LNCaP clone FGC (cell line): Measurements from ENCODE around the gene EEF1AKMT3.
A peak's percentile ranks its signal among the peaks of the same experiment; 100 is the strongest.

Experiments
- DNase-seq: peaks from one replicate; pipeline ENCODE4 v3.0.0-alpha.2; 2011; ENCODE audit warnings: low read depth
- H3K4me3 ChIP-seq: 2 replicates; pipeline ENCODE4 v1.5.1; 2011; ENCODE audit warnings: mild to moderate bottlenecking, low read depth, low read length, control low read depth
- TF ChIP-seq, protein P1 (sequence below): IDR thresholded peaks from 2 replicates; pipeline ENCODE4 v1.5.1; 2012; ENCODE audit warnings: mild to moderate bottlenecking; ENCODE audit not compliant: control insufficient read depth, insufficient read depth; ENCODE audit errors: extremely low read depth

EEF1AKMT3 gene

DNA sequence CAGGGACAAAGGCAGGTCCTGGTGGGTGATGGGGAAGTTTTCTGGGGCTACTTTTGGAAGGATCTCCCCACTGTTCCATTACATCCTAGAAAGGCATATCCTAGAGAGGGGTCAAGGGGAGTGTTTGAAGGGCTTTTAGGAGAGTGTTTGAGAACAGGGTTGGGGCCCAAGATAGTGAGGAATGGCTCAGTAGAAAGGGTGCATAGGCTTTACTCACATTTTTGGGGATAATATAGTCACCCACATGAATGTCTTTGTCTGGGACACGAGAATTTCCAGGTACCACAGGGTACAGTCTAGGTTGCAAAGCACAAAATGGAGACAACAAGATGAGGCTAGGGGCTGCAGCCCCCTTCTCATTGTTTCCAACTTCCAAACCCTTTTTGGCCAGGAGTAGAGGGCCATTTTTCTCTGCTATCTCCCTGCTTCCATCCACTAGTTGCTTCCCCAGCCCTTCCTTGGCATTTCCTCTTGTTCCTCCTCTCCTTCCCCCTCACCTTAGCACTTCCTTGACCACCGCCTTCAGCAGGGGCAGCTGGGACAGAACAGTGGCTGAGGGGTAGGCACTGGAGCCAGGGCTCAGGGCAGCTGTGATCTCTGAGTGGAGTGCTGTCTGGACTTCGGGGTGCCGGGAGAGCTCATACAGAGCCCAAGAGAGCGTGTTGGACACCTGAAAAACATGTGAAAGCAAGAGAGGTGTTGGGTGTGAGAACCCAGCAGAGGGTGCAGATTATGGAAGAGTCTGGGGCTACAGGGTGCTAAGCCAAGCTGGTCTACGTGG is 8.3 kb upstream of the EEF1AKMT3 start:
- no peak overlapping the region for H3K4me3 ChIP-seq
- TF ChIP-seq, protein P1, sequence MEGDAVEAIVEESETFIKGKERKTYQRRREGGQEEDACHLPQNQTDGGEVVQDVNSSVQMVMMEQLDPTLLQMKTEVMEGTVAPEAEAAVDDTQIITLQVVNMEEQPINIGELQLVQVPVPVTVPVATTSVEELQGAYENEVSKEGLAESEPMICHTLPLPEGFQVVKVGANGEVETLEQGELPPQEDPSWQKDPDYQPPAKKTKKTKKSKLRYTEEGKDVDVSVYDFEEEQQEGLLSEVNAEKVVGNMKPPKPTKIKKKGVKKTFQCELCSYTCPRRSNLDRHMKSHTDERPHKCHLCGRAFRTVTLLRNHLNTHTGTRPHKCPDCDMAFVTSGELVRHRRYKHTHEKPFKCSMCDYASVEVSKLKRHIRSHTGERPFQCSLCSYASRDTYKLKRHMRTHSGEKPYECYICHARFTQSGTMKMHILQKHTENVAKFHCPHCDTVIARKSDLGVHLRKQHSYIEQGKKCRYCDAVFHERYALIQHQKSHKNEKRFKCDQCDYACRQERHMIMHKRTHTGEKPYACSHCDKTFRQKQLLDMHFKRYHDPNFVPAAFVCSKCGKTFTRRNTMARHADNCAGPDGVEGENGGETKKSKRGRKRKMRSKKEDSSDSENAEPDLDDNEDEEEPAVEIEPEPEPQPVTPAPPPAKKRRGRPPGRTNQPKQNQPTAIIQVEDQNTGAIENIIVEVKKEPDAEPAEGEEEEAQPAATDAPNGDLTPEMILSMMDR: no peak
- no peak for DNase-seq

DNA sequence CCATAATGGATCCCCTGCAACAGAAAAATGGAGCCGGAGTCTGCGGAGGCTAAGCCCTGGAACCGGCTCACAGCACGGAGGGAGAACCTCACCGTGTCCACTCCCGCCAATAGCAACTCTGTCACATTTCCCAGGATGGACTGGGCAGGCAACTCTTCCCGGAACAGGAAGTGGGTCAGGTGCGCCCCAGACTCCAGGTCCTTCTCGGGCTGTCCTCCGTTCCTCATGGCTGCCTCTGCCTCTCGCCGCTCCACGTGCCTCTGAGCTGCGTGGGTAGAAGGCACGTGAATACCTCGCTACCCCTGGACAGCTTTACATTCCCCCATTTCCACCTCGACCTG is 7.8 kb upstream of the EEF1AKMT3 start:
- peak overlapping the region; percentile 25 for H3K4me3 ChIP-seq
- TF ChIP-seq, protein P1: no peak
- DNase-seq: no peak

DNA sequence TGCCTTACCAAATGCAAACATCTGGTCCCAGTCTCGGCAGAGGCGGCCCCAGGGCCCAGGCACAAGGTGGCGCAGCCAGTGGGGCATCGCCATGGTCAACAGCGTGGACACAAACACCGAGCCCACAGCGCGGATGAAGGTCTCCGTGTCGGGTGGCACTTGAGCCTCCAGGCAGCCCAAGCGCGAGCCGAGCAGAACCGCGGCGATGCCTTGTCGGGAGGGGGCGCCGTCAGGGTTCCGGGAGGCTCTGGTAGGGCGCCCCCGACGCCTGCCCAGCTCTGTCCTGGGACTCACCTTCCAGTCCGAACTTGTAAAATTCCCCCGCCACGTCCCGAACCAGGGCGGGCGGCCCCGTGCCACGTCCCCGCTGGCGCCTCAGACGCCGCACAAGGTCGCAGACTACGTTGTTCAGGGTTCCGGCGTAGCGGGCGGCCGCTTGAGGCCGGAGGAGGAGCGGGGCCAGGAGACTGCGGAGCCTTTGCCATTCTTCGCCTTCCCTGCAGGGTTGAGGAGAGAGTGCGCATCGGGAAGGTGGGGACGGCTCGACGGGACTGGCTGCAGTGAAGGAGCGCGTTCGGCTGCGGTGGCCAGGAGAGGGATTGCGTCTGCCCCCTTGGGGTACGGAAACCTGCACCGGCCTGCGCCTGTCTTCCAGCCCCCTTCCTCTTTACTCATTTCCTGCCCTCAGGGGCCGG is 7.3 kb upstream of the EEF1AKMT3 start:
- H3K4me3 ChIP-seq: peak overlapping the region; percentile 25
- DNase-seq: no peak
- TF ChIP-seq, protein P1: 0 out of 2 replicates have a peak, but pooled peaks have one; percentile 23

DNA sequence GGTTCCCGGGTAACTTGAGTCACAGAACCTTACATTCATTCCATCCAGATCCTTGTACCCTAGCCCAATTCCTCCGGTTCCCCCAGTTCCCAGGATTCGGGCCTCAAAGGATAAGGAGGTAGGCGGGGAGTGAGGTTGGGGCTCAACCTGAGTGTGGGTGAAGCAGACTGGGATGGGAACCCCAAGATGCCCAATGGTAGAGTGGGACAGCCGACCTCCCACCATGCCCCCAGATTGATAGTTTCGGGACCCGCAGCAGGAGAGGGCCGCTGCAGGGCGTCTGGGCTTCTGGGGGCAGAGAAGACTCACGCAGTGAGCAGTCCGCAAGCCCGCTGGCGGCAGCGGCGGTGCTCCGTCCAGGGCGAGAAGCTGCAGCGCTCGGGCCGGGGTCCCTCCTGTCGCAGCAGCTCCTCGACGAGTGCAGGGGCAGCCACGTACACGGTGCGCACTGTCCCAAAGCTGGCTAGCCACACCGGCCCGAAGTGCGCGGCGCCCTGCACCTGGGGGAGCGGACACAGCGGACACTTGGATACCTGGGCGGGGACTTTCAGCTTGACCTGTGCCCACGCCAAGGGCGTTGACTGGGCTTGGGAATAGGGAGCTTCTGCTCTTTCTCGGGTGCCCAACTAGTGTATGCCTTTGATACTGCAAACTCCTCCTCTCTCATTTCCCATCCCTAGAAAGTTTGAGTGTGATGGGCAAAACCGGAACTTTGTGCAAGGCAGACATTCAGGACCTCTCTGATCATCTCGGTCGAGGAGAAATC is 6.5 kb upstream of the EEF1AKMT3 start:
- DNase-seq: no peak
- peak overlapping the region; percentile 17 for H3K4me3 ChIP-seq
- TF ChIP-seq, protein P1: no peak

DNA sequence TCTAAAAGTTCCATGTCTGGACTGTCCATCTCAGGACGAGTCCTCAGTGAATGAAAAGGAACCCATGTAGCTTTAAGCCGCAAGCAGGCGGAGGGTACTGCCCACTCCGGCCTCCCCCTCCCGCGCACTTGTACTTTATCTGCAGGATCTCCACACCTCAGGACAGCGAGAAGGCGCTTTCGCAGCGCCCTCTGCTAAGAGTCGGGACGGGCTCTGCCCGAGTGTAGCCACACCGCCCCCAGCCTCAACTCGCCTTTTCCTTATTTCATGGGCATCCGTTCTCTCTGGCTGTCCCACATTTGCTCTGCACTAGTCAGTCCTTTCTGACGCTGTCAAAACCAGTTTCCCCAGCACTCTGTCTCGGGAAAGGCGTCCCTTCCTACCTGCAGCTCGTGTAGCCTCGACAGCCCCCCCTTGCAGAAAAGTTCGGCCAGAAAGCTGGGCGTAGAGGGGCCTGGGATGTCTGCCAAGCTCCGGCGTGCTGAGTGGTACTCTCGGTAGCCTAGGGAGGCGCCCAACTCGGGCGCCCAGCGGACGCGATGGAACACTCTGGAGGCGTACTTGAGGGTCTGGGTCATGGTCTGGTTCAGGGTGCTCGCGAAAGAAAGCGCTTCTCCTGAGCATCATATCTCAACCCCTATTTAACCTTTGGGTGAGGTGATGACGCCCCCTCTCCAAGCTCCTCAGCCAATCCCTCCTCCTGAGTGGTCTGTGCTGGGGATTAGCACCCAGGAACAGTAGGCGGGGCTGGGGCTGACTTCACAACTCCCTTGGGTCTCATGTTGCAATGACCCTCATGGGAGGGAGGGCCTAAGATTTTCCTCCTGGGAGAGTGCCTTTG is 5.7 kb upstream of the EEF1AKMT3 start, which contains the start of gene CYP27B1:
Gene CYP27B1 (minus strand): TSS at position 615 of the 841 bp plus-strand sequence. CDS start 37 bp downstream, at position 578.
- DNase-seq: no peak
- TF ChIP-seq, protein P1: no peak; the same call in 1 of the 2 replicates
- H3K4me3 ChIP-seq: peak within 1 kb of the TSS; percentile 17

DNA sequence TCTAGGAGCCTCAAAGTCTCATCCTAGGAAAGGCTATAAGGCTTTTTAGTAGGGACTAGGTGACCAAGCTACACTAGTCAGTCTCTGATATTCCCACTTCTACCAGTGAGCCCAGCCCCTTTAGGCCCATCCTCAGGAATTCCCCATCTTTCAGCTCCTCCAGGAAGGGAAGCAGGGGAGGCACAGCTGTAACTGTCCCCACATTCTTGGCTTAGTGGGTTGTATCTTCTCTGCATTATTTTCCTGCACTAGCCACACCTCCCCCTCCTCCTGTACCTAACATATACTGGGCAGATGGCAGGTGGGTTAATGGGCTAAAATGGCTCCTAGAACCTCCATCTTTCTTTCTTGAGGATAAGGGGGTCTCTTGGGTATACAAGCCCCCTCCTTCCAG is 5.1 kb upstream of the EEF1AKMT3 start:
- no peak overlapping the region for H3K4me3 ChIP-seq
- no peak for DNase-seq
- TF ChIP-seq, protein P1: no peak
